ENCODE data around the gene EVX1.
A peak's percentile ranks its signal among the peaks of the same experiment; 100 is the strongest.

Gene EVX1

DNA sequence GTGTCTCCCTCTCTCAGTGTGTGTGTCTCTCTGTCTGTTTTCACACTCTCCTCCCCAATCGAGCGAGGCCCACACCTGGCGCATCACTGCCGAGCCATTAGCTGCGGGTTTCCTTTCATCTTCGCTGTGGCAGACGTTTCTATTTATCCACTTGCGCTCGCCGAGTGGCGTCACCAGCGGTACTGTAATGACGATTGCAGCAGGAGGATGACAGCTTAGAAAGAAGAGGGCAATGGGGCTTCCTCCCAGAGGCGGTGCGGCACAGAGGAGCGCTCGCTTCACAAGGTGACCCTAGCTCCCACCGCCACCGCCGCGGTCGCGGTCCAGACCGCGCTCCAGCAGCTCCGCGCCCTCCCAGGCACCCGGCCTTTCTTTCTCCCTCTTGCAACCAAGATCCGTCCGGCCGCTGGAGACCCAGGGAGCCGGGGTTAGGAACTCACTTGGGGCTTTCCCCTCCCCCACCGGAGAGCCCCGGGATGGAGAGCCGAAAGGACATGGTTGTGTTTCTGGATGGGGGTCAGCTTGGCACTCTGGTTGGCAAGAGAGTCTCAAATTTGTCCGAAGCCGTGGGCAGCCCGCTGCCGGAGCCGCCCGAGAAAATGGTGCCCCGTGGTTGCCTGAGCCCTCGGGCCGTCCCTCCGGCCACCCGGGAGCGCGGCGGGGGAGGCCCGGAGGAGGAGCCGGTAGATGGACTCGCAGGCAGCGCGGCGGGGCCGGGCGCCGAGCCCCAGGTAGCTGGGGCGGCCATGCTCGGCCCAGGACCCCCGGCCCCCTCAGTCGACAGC lies at the start of gene EVX1:
EVX1 (plus strand) TSS at position 248 of the 785 bp plus-strand sequence; CDS start at position 477, 229 bp downstream.
- no peak for DNase-seq

DNA sequence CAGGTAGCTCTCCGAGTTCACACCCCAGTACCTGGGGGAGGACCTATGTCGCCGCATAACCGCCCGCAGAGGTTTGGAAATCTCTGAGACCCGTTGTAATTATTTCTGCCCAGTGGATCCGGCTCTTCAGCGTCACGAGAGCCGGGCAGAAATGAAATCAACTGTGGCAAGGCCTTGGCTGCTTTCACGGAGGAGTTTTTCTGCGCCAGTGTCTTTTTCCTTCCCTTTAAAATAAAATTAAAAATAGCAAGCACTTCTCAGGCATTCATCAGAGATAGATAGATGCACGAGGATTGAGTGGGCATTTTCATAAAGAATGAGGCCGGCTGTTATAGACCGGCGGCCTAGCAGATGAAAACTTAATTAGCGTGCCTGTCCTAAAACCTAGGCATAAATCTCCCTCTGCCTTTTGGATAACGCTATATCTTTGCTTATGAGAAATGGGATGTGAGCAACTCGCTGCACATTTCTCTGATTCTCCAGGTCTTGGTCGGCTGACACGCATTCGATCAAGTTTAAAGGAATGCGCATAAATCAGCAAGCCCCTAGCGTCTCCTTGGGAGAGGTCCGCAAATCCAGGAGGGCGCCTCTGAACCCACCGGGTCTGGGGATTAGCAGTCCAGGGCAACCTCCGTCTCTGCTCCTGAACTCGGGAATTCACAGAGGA lies 49.1 kb upstream of the EVX1 start:
- no peak for DNase-seq

DNA sequence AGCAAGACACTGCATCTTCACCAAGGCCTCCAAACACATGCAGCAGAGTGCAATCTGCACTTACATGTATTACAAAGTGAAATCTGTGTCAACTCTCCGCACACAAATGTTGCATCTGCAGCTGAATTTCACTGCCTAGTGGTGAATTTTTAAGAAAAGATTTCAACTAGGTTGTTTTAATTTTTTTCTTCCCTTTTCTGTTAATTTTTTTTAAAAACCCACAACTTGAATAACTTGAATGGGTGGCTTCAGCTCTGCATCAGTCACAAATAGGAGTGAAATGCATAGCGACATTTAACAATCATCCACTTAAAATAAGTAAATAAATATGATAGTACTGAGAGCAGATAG lies 48.6 kb upstream of the EVX1 start:
- DNase-seq: no peak

DNA sequence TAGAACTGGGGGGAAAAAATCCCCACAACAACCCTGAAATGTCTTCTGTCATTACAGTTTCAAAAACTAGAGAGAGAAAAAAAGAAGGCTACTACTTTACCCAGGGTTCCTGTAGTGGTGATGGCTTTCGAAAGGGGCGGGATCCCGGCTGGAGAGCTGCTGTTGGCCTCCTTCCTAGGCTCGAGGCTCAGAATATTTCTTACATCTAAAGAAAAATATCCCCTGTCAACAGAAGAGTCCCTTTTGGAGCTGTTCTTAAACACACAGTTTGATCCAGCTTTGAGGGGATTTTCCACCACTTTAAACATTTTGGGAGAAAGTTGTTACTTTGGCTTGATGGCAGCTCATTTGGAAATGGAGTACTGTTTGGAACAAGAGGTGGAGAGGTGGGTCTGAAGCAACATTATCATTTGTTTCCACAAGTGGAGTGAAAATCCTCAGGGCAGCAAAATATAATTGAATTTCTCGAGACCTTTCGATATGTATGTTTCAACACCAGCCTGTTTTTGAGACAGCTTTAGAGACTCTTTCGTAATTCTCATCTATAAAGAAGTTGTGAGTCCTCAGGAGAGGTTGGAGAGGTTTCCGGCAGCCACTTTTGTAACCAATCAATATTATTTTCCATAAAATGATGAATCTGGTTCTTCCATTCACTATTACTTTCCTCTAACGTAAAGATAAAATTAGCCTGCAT lies 47.8 kb upstream of the EVX1 start:
- DNase-seq: no peak

DNA sequence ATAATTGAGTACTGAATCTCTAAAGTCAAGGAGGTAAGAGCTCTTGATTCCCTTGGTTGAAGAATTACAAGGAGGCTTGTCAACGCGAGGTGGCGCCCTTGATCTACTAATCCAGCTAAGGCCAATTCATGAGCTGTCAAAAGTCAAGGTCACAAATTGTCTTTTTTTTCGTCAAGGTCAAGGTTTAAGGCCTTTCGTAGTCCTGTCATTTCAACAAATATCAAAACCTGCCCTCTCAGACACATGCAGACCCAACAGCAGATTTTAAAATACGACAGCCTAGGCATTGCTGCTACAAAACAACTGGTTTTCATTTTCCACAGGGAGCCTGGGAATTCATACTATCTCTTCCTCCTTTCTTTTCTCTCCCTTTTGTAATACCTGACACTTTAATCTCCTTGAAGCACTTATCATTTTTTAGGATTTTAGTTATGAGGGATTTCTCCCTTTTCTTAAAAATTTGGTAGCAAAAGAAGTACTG lies 46.3 kb upstream of the EVX1 start:
- peak; percentile 75 for DNase-seq

DNA sequence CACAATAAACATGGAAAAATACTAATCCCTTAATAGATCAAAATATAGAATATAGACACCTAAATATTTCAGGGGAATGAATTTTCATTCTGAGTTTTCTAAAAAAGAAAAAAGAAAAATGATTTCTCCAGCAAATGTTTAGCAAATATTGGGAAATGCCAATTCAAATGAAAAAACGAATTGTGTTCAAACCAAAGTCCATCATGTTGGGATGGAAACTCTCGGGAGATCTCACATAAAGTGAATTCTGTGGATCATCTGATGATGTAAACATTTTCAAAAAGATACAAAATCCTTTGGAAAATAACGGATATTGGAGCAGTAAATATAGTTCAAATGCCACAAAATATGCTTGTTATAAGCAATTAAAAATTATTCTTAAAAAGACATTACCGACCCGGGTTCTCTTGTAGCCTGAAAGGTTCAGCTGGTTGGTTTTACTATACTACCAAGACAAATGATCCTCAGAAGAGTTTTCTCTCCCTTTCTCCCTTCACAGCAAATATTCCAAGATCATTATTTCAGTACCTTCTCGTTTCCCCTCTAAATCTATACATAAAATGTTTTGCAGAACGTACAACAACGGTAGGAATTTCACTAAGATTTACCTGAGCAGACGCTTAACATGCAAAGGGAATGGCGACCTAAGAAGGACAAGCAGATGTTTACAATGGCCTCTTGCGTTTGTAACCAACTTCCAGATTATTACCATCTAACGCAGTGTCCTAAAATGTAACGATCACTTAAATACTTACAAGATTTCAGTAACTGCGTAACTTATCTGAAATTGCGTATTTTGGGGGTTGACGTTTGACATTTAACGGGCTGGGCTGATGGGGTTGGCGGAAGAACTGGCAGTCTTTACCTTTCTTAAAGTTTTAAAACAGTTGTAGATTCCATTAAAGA lies 45.2 kb upstream of the EVX1 start:
- DNase-seq: no peak

DNA sequence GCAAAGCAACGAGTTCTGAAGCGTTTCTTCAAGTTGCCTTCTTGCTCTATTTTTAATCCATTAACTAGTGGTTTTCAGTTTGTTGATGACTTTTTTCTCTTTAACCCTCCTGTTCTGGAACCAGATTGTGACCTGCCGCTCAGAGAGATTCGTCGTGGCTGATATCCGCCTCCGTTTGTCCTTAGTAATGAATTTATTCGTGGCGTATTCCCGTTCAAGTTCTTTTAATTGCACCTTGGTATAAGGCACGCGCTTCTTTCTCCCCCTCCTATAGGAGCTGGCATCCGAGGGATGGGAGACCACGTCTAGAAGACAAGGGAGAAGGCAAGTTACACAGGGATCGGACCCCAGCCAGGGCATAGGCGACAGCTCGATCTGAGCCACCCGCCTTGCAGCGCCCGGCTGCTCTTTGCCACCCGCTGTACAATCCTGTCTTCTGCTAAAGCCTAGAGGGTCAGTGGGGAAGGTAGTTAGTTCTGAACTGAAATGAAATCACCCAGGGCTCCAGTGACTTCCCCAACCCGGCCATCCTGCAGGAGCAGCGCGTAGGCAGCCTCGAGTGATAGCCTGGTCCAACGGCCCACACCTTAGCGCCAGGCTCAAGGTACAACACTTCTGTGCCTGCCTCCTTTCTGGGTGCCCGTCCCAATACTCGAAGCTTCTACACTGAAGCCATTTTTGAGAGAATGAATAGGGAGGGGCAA lies 44.3 kb upstream of the EVX1 start:
- DNase-seq: no peak

DNA sequence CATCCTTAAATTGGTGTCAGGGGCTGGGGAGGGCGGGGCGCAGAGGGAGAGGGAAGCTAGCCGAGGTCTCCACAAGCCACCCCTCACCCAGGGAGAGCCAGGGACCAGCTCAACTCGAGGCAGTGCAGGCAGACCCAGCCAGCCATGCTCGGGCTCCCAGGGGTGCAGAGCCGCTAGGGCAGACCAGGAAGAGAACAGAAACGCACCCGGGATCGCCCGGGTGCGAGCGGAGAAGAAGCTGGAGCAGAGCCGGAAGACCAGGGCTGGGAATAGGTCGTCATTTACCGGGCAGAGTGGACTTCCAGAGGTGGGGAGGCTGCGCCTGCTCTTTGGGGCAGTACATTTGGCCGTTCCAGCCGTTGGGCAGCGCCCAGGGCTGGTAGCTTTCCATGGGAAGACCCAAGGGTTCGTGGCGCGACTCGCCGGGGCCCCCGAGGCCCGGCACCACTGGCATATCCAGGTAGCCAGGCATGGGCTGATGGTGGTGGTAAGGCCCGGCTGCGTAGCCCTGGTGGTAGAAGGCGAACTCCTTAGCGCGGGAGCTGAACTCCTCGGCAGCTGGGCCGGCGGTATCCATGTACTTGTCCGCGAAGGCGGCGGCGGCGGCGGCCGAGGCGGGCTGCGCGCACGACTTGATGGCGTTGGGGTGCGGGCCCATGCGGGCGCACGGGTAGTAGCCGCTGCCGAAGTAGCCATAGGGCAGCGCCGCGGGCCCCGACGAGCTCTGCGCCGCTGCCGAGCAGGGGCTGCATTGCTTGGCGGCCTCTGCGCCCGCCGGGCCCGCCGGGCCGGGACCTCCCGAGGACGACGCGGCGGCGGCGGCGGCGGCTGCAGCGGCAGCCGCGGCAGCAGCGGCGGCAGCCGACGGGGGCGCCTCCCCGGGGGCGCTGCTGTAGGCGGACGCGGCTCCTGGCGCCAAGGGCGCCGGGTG lies 43.5 kb upstream of the EVX1 start:
- DNase-seq: no peak

DNA sequence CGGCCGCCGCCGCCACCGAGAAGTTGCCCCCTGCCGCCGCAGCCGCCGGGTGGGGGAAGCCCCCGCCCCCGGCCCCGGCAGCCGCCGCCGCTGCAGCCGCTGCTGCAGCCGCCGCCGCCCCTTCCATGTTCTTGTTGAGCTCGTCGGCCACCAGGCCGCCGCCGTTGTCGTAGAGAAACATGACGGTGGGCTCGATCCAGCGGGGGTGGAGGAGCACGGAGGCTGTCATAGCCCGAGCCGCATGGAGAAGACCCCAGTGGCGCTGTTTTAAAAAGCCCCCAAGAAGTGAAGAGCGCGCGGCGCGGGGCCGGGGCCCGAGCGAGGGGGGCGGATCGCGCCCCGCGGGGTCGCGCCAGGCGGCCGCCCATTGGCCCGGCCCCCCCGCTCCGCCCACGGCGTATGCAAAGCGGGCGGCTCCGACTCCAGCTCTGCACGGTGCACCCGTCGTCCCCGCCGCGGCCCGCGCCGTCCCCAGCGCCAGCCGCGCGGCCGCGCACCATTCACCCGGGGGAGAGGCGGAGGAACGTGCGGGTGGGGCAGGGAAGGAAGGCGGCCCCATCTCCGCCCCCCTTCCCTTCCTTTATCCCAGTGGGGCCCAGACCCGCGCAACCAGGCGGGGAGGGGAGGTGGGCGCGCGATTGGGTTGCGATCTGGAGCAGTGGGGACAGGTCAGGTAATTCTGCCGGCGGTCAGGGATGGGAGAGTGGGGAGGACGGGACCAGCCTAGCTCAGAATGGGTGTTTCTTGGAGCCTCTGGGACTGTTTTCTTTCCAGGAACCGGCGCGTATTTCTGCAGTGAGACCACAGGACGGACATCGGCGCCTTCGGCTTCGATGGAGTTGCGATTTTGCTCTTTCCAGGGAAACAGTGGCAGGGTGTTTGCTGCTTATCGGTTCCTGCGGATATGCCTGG lies 42.5 kb upstream of the EVX1 start, which contains the start of gene HOXA13:
HOXA13 (minus strand) TSS at position 243 of the 912 bp plus-strand sequence; CDS start at position 229, 14 bp downstream.
- DNase-seq: no peak

DNA sequence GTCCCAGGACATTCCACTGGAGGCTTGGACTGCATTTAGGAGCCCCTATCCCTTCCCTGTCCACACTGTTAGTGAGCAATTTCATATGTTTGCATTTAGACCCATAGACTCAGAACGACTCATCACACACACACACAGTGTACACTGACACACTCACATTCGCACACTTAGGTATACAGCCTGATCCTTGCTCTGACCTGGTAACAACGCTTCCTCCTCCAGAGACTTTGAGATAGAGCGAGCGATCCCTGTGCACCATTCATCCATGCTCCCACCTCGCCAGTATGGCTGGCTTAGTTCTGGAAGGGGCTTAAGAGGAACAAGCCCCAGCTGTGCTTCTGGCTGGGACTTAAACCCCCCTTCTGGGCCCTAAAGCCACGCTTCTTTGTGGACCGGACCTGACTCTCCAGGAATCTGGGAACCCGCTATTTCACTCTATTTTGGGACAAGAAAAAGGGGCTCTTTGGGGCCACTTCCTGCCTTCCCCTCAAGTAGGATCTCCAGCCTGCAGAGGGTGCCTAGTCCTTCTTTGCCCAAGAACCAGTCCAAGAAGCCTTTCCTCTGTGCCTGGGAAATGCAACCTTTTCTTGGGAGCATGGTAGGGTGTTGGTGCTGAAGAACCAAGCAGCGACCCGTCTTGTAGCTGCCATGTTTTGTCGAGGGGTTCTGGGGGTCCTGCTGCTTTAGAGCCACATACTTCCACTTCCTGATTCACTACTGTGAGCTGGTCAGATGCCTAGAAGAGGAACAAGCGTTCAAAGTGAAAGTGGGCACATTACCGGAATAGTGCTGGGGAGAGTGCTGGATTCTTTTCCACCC lies 41.6 kb upstream of the EVX1 start:
- DNase-seq: no peak

DNA sequence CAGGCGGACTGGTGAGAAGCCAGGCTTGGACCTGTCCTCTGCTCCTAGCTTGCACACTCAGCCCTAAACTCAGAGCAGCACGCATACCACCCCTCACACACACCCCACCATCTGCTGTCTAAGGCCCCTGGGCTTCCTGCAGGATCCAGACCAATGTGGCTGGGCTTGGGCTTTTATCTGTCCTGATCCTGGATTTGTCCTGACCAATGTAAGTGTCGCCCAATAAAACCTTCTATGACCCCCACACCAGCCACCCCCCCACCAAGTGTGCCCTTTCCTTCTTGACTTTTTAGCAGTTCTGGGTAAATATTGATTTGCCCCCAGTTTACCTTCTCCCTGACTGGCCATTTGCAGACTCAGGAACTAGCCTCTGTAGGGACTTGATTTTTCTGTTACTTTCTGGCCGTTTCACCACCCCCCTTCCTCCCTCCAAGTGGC lies 41.0 kb upstream of the EVX1 start:
- no peak for DNase-seq

DNA sequence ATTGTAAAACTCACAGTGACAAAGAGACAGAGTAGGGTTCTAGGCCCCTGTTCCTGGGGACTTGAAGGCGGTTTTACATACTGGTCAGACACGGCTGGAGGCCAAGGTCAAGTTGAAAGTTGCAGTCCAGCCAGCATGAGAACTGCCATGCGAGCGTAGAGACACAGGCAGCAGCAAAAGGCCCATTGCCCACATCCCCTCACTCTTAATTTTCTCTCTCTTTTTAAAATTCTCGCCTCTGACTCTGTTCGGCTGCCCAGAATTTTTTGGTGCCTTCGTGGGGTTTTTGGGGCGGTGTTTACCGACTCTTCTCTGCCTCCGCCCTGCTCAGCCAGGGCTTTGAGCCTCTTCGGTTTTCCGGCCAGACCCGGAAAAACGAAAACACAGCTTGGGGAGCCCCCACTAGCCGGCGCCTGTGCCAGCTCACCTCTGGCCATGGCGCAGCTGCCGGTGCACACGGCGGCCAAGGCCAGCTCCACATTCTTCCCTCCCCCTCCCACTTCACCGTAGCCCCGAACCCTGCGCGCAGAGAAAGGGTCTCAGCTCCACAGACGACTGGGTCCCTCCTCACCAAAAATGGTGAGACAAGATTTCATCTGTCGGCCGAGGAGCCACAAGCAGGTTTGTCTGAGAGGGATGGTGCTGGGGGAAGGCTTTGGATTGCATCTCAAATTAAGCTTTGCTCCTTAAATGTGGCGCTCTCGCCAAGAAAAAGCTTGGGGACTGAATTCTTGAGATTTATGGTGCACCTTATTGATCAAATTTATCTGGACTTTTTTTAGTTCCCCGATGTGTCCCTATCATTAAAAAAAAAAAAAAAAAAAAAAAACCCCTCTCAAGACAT lies 40.4 kb upstream of the EVX1 start:
- DNase-seq: no peak

DNA sequence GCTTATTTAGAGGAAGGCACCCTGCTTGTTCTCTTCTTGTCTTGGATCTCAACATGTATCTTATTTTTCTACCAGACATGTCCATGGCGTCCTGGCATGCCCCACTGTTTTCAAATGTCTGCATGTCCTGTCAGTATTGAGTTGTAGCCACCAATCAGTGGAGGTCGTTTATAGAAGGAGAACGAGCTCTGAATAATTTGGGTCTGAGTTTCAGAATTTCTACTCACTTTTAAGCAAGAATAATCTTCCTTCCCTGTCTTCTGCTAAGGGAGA lies 39.8 kb upstream of the EVX1 start:
- no peak for DNase-seq

DNA sequence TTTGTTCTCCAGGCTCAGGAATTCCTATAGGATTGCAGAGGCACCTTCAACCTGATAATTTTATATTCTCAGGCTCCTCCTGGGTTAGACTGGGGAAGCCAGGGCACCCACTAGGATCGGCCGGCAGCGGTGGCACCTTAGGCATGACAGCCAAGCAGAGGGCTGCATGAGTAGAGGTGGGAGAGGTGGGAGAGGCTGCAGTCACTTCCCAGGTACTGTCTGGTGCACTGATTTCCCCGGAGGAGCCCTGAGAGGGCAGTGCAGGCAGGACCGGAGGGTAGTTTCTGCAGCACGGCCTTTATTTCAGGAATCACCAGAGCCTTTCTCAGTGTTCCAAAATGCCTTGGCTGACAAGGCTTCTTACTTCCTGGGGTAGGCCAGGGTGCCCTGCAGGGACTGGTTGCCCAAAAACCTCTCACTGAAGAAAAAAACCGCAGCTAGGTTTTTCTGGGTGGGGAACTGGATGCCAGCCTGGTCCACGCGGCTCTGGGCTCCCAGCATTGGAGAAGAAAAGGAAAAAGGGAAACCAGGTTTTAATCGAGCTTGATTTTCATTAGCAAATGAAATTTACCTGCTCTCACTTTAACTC lies 39.1 kb upstream of the EVX1 start:
- no peak for DNase-seq

DNA sequence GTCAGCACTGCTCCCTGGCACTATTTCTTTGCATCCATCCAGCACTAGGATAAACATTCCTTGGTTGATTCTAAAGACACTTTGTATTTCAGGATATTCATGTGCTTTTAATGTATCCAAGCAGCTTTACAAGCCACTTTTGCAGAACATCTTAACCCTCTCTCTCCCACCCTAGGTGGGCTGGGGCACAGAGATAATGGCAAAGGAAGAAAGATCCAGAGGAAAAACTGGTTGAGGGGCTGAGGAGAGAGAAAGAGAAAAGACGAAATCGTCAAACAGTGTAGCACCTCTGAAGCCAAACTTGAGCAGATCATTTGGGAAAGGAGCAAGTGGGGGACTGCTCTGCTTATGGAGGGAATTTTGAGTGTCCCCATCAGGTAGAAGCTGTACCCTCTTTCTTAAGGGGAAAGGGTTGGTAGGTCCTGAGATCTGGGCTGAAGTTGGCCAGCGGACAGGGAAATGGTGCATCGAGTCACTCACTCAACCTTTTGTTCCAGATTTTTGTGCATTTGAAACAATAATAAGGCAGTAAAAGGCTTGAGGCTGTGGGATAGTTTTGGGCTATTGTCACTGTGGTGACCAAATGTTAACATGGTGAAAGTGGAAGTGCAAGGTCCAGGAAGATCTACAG lies 38.5 kb upstream of the EVX1 start:
- DNase-seq: no peak

DNA sequence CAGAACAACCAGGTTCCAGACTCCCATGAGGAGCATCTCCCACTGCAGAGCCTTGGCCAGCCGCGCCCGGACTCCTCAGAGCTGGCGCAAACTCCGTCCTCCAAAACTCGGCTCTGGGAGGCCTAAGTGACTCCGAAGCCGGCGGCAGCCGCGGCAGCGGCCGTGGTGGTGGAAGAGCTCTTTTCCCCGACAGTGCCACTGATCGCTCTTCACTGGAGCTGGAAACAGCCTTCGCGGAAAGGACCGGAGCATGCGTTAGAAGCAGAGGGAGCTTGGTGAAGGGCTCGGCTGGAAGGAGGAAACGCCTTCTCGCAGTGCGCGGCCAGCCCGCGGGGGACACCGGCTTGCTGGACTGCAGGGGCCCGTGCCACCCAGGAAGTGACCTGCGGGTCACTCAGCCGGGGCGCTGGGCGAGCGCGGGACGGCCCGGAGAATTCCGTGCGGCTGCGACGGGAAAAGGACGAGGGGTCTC lies 37.7 kb upstream of the EVX1 start:
- DNase-seq: no peak
